ENCODE measurements around the gene PTPRD. TPM values are rescaled to one million over a fixed set of nuclear protein-coding genes. Genes with fewer than 3 reads are reported as not detected.

Gene PTPRD
- total RNA-seq, 1 donor from 2014 or later: 30.8 TPM

- no peaks in the 10 kb centered on the region for H3K9me3 ChIP-seq
- H3K36me3 ChIP-seq: no peaks in the 10 kb centered on the region
- no peak overlapping the region for H3K27ac ChIP-seq
- H3K27me3 ChIP-seq: no peaks in the 10 kb centered on the region
- no peak for DNase-seq
- TF ChIP-seq, protein P1, sequence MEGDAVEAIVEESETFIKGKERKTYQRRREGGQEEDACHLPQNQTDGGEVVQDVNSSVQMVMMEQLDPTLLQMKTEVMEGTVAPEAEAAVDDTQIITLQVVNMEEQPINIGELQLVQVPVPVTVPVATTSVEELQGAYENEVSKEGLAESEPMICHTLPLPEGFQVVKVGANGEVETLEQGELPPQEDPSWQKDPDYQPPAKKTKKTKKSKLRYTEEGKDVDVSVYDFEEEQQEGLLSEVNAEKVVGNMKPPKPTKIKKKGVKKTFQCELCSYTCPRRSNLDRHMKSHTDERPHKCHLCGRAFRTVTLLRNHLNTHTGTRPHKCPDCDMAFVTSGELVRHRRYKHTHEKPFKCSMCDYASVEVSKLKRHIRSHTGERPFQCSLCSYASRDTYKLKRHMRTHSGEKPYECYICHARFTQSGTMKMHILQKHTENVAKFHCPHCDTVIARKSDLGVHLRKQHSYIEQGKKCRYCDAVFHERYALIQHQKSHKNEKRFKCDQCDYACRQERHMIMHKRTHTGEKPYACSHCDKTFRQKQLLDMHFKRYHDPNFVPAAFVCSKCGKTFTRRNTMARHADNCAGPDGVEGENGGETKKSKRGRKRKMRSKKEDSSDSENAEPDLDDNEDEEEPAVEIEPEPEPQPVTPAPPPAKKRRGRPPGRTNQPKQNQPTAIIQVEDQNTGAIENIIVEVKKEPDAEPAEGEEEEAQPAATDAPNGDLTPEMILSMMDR (IDR thresholded peaks at IDR 0.05): no peak
- ATAC-seq: no peak
- no peaks in the 10 kb centered on the region for H3K4me1 ChIP-seq
- intact Hi-C loops (cut with DNase I): no loop called here
- no peak overlapping the region for H3K4me3 ChIP-seq
Measured at GRCh38 chr9:9924376-9924775, 688.4 kb downstream of the PTPRD start.

DNA sequence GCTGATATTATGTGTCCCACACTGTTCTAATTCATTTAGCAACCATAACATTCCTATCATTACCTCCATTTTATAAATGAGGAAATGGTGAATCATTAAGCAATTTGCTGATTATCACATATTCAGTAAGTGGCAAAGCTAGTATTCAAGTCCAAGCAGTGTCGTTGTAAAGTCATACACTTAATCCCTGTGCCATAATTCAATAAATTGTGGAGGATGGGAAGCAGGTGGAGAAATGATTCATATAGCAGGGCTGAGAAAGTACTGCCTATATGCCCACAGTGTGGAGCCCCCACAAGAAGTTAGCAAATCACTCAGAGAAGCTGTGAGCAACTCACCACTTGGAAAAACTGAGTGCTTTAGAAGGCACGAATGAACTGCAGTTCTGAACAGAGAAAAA lies 691.0 kb downstream of the PTPRD start:
- intact Hi-C loops (cut with DNase I): no loop called here
- Histone ChIP-seq H3K9me3 (no peaks in the 10 kb centered on the region), H3K4me3 (no peak overlapping the region), H3K27ac (no peak overlapping the region), H3K36me3 (no peaks in the 10 kb centered on the region), H3K27me3 (no peaks in the 10 kb centered on the region), H3K4me1 (no peaks in the 10 kb centered on the region)
- DNase-seq (no peak), ATAC-seq (no peak)
- TF ChIP-seq, protein P1 (IDR thresholded peaks at IDR 0.05): no peak

DNA sequence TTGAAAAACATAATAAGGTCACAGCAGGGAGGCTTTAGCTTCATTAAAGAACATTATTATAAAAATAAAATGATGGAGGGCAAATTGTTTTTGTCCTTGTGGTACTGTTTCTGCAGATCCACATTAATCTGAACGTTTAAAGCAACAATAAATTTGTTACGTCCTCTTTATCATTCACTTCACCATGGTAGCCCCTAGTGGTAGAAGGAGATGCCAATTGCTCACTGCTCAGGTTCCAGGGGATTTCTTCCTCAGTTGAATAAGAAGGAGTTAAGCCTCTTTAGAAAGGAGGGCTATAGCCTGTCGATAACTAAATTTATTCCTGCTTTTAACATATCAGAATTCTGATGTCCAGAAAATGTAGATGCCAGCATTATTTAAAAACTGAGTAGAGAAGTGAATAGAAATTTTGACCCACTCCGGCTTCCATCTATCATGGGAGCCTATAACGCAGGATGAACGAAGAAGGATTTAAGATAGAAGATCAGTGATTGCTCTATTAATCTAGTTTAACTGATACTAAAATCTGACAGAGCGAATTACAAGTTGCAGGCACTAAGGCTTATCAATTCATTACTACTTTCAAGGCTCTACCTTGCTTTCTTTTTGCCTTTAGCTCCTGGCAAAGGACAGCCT lies 692.3 kb downstream of the PTPRD start:
- Histone ChIP-seq H3K36me3 (no peaks in the 10 kb centered on the region), H3K9me3 (no peaks in the 10 kb centered on the region), H3K27me3 (no peaks in the 10 kb centered on the region), H3K4me3 (no peak overlapping the region), H3K4me1 (no peaks in the 10 kb centered on the region), H3K27ac (no peak overlapping the region)
- TF ChIP-seq, protein P1 (IDR thresholded peaks at IDR 0.05): no peak
- no peak for DNase-seq
- no peak for ATAC-seq
- intact Hi-C loops (cut with DNase I): no loop called here

DNA sequence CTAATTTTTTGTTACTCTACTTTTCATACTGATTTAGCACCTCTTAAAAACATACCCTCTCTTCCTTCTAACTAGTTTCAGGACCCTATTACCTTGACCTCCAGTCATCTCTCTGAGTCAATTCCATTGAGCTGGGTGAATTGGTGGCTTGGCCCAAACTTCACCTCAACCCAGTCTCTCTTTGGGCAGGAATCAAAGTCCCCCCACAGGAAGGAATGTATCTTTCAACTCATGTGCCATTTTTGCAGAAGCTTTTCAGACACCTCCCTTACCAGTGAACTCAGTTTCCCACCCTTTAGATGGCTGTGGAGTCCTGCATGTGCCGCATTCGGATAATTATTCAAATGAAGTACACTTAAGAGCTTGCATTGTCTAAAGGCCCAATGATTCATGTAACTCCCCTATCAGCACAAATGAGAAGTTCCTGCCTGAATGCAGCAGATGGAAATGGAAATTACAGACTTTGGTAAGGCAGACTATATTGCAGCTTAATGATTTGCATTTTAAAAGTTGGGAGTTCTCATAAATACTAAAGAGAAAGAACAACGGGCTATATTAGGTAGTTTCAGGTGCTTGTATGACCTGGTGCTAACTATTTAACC lies 693.5 kb downstream of the PTPRD start:
- ATAC-seq (no peak), DNase-seq (no peak)
- Histone ChIP-seq H3K27me3 (no peaks in the 10 kb centered on the region), H3K4me3 (no peak overlapping the region), H3K27ac (no peak overlapping the region), H3K4me1 (no peaks in the 10 kb centered on the region), H3K36me3 (no peaks in the 10 kb centered on the region), H3K9me3 (no peaks in the 10 kb centered on the region)
- intact Hi-C loops (cut with DNase I): no loop called here
- TF ChIP-seq, protein P1 (IDR thresholded peaks at IDR 0.05): no peak

- ATAC-seq (no peak), DNase-seq (no peak)
Measured at GRCh38 chr9:9917400-9917799, 695.4 kb downstream of the PTPRD start.

More at GRCh38 chr9:9917400-9917799, 695.4 kb downstream of the PTPRD start:
- no peaks in the 10 kb centered on the region for H3K27me3 ChIP-seq
- H3K36me3 ChIP-seq: no peaks in the 10 kb centered on the region
- no peak overlapping the region for H3K4me3 ChIP-seq
- no peaks in the 10 kb centered on the region for H3K4me1 ChIP-seq
- no peaks in the 10 kb centered on the region for H3K9me3 ChIP-seq
- TF ChIP-seq, protein P1 (IDR thresholded peaks at IDR 0.05): no peak
- intact Hi-C loops (cut with DNase I): no loop called here
- no peak overlapping the region for H3K27ac ChIP-seq
